Stomach (tissue), 4 donors: ENCODE data around the gene TEDC1.
A peak's percentile ranks its signal among the peaks of the same experiment; 100 is the strongest.

Experiments
- CTCF ChIP-seq, 7 experiments: fragments of 450-650 bp in 4 of 7; fragments of 200-600 bp in 3 of 7; sonication (generic) in 3 of 7; IDR thresholded peaks; one replicate each; pipeline ENCODE4 v1.5.1; 2016 to 2019; ENCODE audit warnings: antibody characterized with exemption in 7 of 7, control low read depth in 2 of 7, mild to moderate bottlenecking in 1 of 7
- EP300 ChIP-seq: sonication (generic); formaldehyde crosslinking; IDR thresholded peaks from one replicate; pipeline ENCODE4 v1.6.1; 2017; ENCODE audit warnings: antibody characterized with exemption
- POLR2A ChIP-seq, 4 donors: fragments of 450-650 bp; IDR thresholded peaks; one replicate each; pipeline ENCODE4 v1.6.1; 2016; ENCODE audit warnings: antibody characterized with exemption in 4 of 4, control low read depth in 2 of 4, mild to moderate bottlenecking in 1 of 4, moderate library complexity in 1 of 4
- POLR2AphosphoS5 ChIP-seq, 3 donors: sonication (generic); formaldehyde crosslinking; IDR thresholded peaks; one replicate each; pipeline ENCODE4 v1.6.1; 2016; ENCODE audit warnings: antibody characterized with exemption in 3 of 3

DNA sequence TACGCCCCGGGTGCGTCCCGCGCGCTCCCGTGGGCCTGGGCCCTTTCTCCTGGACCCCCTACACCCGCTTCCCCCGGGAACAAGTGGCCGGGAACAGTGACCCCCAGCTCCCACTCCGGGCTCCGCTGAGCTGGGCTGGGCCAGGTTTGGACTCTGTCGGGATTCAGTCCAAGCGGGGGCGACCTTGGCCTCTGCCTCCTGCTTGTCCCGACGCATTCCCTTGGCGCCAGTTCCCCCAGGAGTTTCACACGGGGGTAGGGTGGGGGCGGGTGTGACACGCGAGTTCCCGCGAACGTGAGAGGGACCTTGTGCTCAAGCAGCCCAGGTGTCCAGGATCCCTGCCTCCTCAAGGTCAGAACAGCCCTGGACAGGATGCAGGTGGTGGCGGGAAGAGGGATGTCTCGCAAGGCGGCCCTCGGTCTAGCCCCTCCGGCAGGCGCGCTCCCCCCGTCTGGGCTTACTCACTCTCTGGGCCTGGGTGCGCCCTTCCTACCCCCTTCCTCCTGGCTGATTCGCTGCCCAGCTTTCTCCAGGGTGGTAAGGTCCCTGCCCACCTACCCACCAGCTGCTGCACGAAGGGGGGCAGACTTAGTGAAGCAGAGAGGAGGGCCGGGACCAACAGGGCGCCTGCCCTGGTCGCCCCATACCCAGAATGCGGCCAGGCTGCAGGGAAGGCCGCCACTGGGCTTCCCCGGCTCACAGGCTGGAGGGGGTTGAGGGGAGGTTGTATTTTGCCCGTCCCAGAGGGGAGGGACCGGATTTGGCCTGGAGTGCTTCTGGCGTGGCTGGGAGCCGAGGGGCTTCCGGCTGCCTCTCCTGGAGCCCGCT lies 15.6 kb upstream of the TEDC1 start:
- peak in 1 of 3 donors; percentile 3 for TF ChIP-seq POLR2AphosphoS5 (IDR thresholded peaks at IDR 0.05)
- no peak for TF ChIP-seq CTCF (IDR thresholded peaks at IDR 0.05)
- TF ChIP-seq POLR2A (IDR thresholded peaks at IDR 0.05) = no peak
- TF ChIP-seq EP300 = no peak
